Fibroblast of lung (primary cell): ENCODE measurements around the gene NTRK2. TPM values are rescaled to one million over a fixed set of nuclear protein-coding genes. Genes with fewer than 3 reads are reported as not detected.
A peak's percentile ranks its signal among the peaks of the same experiment; 100 is the strongest.

Experiments used
- DNase-seq, 2 donors: peaks; one replicate each; pipeline versions ENCODE4 v3.0.0 to v3.0.0-alpha.2; 2010; ENCODE audit warnings: low read depth in 2 of 2
- H2AFZ ChIP-seq: 2 replicates; pipeline ENCODE4 v1.5.1; 2012; ENCODE audit warnings: low read length, control low read depth, inconsistent platforms
- H3K27ac ChIP-seq: 2 replicates; pipeline ENCODE4 v1.5.1; 2011; ENCODE audit warnings: low read length, control low read depth; ENCODE audit not compliant: insufficient read depth
- H3K27me3 ChIP-seq: 2 replicates; pipeline ENCODE4 v1.5.1; 2011; ENCODE audit warnings: mild to moderate bottlenecking, low read length; ENCODE audit not compliant: control insufficient read depth, insufficient read depth
- H3K36me3 ChIP-seq: 2 replicates; pipeline ENCODE4 v1.5.1; 2011; ENCODE audit warnings: low read length; ENCODE audit not compliant: control insufficient read depth, insufficient read depth
- H3K4me1 ChIP-seq: 2 replicates; pipeline ENCODE4 v1.5.1; 2011; ENCODE audit warnings: low read length; ENCODE audit not compliant: control insufficient read depth, insufficient read depth; ENCODE audit errors: extremely low read depth
- H3K4me2 ChIP-seq: 2 replicates; pipeline ENCODE4 v1.5.1; 2011; ENCODE audit warnings: low read length, control low read depth; ENCODE audit not compliant: insufficient read depth; ENCODE audit errors: extremely low read depth
- H3K4me3 ChIP-seq, 4 experiments: fragments of 200-600 bp in 1 of 4; sonication (generic) in 1 of 4; replicated peaks in 1 of 4; 2 replicates each; pipeline ENCODE4 v1.5.1; 2011 to 2016; ENCODE audit warnings: low read length in 4 of 4, low read depth in 3 of 4, mild to moderate bottlenecking in 3 of 4, control low read depth in 2 of 4, inconsistent platforms in 1 of 4, mixed read lengths in 1 of 4; ENCODE audit not compliant: insufficient read depth in 1 of 4; ENCODE audit errors: control extremely low read depth in 1 of 4
- H3K79me2 ChIP-seq: 2 replicates; pipeline ENCODE4 v1.5.1; 2012; ENCODE audit warnings: mild to moderate bottlenecking, low read length, inconsistent platforms; ENCODE audit not compliant: control insufficient read depth, insufficient read depth
- H3K9ac ChIP-seq: 2 replicates; pipeline ENCODE4 v1.5.1; 2011; ENCODE audit warnings: mild to moderate bottlenecking, low read length, control low read depth; ENCODE audit not compliant: insufficient read depth
- H3K9me3 ChIP-seq: 2 replicates; pipeline ENCODE4 v1.5.1; 2012; ENCODE audit warnings: low read depth, low read length; ENCODE audit not compliant: control insufficient read depth, insufficient read depth
- H4K20me1 ChIP-seq: 2 replicates; pipeline ENCODE4 v1.5.1; 2011; ENCODE audit warnings: low read length; ENCODE audit not compliant: control insufficient read depth, insufficient read depth; ENCODE audit errors: extremely low read depth
- CTCF ChIP-seq, 2 donors: IDR thresholded peaks in 1 of 2; conservative IDR thresholded peaks in 1 of 2; 1 replicate in 1 of 2; 2 replicates in 1 of 2; pipeline ENCODE4 v1.5.1; 2011 to 2012; ENCODE audit warnings: low read length in 2 of 2, control low read depth in 1 of 2, inconsistent platforms in 1 of 2, low read depth in 1 of 2, mild to moderate bottlenecking in 1 of 2
- EZH2 ChIP-seq: IDR thresholded peaks from 2 replicates; pipeline ENCODE4 v1.5.1; 2012; ENCODE audit warnings: low read length, control low read depth, mild to moderate bottlenecking; ENCODE audit errors: missing control alignments
- polyA plus RNA-seq, 2 donors: library from polyadenylated mRNA; depleted of rRNA in 1 of 2; stranded (reverse) in 1 of 2; unstranded in 1 of 2; fragments of >200 nt; gene quantifications; 2 replicates each; pipeline ENCODE4 v1.2.1, GENCODE V29; 2011 to 2012; ENCODE audit warnings: missing spikeins in 1 of 2
- total RNA-seq: library from RNA; depleted of rRNA; stranded (reverse); fragments of >200 nt; gene quantifications from 2 replicates; pipeline ENCODE4 v1.2.1, GENCODE V29; 2014

NTRK2 gene
- total and polyA plus RNA-seq, 2 donors (not counting 1 experiment from before 2014, with no cell fraction given) = 0.66 to 1.1 TPM

GRCh38 chr9:84703793-84704192 is 34.3 kb downstream of the NTRK2 start:
- H3K36me3 ChIP-seq = no peaks in the 10 kb centered on the region
- H3K27ac ChIP-seq = no peak overlapping the region
- H3K4me1 ChIP-seq = no peaks in the 10 kb centered on the region
- TF ChIP-seq CTCF (conservative IDR thresholded peaks at IDR 0.05 in 1 of 2, IDR thresholded peaks at IDR 0.05 in 1 of 2; ENCODE audit: low read depth in 1 of 2, low read length in 2 of 2) (no peak), EZH2 (no peak)
- no peaks in the 10 kb centered on the region for H3K27me3 ChIP-seq
- no peak overlapping the region for H3K4me3 ChIP-seq
- H3K79me2 ChIP-seq = no peaks in the 10 kb centered on the region
- H3K9ac ChIP-seq = no peak overlapping the region
- H3K9me3 ChIP-seq = no peaks in the 10 kb centered on the region
- DNase-seq = peak in 1 of 2 donors; percentile 77
- no peak overlapping the region for H2AFZ ChIP-seq
- H4K20me1 ChIP-seq = no peaks in the 10 kb centered on the region
- H3K4me2 ChIP-seq = no peak overlapping the region

- H3K9ac ChIP-seq = no peak overlapping the region
- no peaks in the 10 kb centered on the region for H4K20me1 ChIP-seq
- no peak for DNase-seq
- no peak overlapping the region for H3K4me2 ChIP-seq
- H3K36me3 ChIP-seq = no peaks in the 10 kb centered on the region
- no peaks in the 10 kb centered on the region for H3K27me3 ChIP-seq
- H3K79me2 ChIP-seq = no peaks in the 10 kb centered on the region
- no peak overlapping the region for H3K27ac ChIP-seq
- H2AFZ ChIP-seq = no peak overlapping the region
- no peak overlapping the region for H3K4me3 ChIP-seq
- no peaks in the 10 kb centered on the region for H3K4me1 ChIP-seq
- no peaks in the 10 kb centered on the region for H3K9me3 ChIP-seq
- no peak for TF ChIP-seq CTCF (conservative IDR thresholded peaks at IDR 0.05 in 1 of 2, IDR thresholded peaks at IDR 0.05 in 1 of 2; ENCODE audit: low read depth in 1 of 2, low read length in 2 of 2)
- TF ChIP-seq EZH2 = no peak
These were observed 35.6 kb downstream of the NTRK2 start for GRCh38 chr9:84705128-84705527.

GRCh38 chr9:84708400-84708799 is 38.9 kb downstream of the NTRK2 start:
- Histone ChIP-seq H3K36me3 (no peaks in the 10 kb centered on the region), H3K4me2 (no peak overlapping the region), H4K20me1 (no peaks in the 10 kb centered on the region), H3K9ac (no peak overlapping the region), H3K4me3 (no peak overlapping the region), H3K27me3 (no peaks in the 10 kb centered on the region), H3K4me1 (no peaks in the 10 kb centered on the region), H3K79me2 (no peaks in the 10 kb centered on the region), H3K9me3 (no peaks in the 10 kb centered on the region), H2AFZ (no peak overlapping the region), H3K27ac (no peak overlapping the region)
- DNase-seq = no peak
- TF ChIP-seq EZH2 (no peak), CTCF (conservative IDR thresholded peaks at IDR 0.05 in 1 of 2, IDR thresholded peaks at IDR 0.05 in 1 of 2; ENCODE audit: low read depth in 1 of 2, low read length in 2 of 2) (no peak)
